ENCODE data around the gene SUMO2.
"Not testable (repeated sequence)": the region's sequence is repeated elsewhere in the genome, so short reads cannot be mapped to it uniquely, and the experiment has no call there.

Gene SUMO2

DNA sequence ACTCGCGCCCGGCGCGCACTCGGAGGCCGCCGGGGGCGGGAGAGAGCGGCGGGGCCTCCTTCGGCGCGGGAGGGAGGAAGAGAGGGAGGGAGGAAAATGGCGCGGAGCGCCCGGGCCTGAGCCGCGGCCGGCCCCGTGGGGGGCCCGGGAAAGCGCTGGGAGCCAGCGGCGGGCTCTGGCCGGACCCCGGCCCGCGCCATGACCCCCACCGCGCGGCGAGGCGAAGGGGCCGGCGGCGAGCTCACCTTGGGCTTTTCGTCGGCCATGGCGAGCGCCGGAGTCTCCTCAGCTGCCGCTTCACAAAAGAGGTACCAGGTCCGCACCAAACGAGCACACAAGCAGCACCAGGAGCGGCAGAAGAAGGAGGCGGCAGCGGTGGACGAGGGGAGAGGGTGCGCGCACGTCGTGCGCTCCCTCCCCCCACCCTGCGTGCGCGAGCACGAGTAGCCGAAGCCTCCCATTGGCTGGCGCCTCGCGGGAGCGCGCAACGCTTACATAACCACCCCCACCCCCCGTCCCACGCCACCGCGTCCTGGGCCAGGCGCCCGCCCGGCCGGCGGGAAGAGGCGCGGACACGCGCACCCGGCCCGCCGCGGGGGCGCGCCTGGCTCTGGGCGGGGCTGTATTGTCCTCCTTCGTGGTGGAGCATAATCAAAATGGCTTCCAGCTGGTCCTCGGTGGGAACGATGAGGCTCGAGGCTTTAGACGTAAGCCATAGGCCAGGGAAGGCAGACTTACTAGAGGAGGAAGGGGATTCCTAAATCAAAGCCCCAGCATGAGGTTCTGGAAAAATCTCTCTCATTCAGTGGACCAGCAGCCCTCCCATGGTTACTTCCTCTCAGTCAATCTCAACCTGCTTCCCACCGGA lies at the start of gene SUMO2:
Gene SUMO2 (minus strand): TSS at position 391 of the 868 bp plus-strand sequence. CDS start 125 bp downstream, at position 266.
- peak; percentile 81 for DNase-seq

DNA sequence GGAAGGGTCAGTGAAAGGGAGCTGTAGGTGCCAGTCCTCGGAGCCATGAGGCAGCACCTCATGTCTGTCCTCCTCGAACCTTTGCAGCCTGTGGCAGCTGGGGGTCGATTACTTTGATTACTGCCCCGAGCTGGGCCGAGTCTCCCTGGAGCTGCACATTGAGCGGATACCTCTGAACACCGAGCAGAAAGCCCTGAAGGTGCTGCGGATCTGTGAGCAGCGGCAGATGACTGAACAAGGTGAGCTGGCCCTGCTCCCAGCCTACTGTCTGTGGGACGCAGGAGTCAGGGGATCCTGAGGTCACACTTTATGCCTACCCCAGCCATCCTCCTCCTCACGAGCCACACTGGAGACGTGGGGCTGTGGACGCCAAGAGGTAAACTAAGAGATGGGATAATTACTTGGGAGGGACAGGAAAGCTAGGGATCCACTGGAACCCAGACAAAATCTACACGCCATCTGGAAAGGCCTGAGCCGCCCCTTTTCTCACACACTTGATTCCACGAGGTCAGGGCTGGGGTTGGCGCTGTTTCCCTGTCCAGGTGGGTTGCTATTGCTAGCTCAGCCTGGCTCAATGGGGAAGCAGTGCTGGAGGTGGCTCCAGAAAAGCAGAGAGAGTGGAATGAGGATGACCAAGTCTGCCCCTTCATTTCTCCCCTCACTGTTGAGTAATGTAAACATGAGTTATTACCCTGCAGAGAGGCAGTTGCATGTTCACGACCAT lies 49.1 kb upstream of the SUMO2 start:
- no peak for DNase-seq

DNA sequence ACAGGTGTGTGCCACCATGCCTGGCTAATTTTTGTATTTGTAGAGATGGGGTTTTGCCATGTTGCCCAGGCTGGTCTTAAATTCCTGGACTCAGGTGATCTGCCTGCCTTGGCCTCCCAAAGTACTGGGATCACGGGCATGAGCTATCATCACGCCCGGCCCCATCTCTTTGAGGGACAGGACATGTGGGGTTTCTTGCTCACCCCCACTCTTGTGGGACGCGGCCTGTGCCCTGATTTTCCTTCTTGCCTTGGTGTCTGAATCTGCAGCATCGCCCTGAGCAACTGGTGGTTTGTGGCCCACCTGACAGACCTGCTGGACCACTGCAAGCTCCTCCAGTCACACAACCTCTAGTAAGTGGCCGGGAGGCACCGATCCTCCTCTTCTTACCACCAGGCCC lies 48.3 kb upstream of the SUMO2 start:
- no peak for DNase-seq

DNA sequence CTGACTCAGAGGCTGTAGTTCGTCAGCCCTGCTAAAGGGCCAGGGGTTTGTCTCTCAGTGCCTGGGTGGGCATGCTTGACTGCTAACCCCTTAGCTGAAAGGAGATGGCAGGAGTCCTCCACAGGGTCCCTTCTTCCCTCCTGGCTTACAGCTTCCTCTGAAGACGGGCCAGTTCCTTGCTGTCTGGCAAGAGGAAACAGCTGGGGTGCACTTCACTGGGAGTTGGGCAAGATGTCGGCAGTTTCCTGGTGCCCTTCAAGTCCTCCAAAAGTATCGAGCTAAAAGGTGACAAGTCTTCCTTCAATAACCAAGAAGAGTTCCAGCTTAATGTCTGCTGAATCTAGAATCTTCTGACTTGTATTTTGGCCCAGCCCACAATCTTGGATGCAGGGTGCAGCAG lies 46.1 kb upstream of the SUMO2 start:
- no peak for DNase-seq

DNA sequence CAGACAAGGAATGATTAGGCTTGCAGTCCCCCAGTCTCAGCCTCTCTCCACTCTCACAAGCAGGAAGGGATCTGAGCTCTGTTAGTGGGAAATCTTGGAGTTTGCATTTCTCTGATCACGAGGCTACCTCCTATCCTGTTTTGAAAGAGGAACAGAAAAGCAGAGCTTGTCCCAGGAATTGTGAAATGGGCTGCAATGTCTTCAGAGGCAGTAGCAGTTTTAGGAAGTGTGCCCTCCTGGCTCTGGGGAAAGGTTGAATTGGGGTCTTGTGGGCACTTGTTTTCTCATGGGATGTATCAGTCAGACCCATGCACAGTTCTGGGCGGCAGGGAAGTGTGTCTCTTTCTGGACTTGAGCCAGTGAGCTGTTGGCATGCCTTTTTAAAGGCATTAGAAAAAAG lies 45.5 kb upstream of the SUMO2 start:
- DNase-seq = no peak

DNA sequence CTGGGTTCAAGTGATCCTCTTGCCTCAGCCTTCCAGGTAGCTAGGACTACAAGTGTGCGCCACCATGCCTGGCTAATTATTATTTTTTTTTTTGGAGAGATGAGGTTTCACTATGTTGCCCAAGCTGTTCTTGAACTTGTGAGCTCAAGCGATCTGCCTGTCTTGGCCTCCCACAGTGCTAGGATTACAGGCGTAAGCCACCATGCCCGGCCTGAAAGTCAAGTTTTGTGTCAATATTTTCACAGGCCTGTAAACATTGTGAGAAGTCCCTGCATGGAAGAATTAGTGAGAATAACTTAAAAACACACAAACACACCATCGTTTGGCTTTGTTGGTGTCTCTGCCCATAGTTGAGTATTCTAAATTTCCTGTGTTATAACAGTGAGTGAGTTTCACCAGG lies 45.0 kb upstream of the SUMO2 start:
- DNase-seq = no peak

DNA sequence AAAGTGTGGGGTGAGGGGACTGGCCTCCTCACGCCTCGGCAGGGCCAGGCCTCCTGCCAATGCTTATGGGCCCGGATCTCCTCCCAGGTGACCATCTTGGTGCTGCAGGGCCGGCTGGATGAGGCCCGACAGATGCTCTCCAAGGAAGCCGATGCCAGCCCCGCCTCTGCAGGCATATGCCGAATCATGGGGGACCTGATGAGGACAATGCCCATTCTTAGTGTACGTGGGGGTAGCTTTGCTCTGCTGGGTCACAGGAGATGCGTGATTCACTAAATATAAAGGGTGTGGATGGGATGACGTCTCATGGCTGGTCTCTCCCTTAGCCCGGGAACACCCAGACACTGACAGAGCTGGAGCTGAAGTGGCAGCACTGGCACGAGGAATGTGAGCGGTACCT lies 42.3 kb upstream of the SUMO2 start:
- no peak for DNase-seq

DNA sequence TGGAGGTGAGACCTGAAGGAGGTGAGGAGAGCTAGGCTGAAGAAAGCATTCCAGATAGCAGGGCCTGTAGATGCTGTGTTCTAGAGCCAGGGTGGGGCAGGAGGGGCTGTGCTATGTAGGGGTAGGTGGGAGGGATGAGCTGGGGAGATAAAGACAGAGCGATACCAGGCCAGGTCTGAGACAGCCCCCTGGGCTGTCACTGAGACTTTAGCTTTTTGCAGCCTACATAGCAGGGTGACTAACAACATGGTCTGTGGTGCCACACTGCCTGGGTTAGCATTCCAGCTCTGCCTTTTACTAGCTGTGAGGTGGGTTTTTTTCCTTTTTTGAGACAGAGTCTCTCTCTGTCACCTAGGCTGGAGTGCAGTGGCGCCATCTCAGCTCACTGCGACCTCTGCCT lies 37.1 kb upstream of the SUMO2 start:
- no peak for DNase-seq

DNA sequence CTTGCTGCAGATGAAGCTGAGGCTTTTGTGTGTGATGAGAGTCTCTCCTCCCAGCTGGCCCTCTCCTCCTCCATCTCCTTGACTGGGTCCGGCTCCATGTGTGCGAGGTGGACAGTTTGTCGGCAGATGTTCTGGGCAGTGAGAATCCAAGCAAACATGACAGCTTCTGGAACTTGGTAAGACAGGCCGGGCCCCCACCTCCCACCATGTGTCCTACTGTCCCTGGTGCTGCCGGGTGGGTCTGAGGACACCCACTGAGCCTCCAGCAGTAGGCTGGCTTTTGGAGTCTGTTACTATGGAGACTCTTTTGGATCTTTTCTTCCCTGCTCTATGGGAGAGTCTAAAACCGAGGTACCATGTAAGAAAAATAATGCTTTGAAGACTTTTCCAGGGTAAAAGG lies 35.4 kb upstream of the SUMO2 start:
- DNase-seq = no peak

DNA sequence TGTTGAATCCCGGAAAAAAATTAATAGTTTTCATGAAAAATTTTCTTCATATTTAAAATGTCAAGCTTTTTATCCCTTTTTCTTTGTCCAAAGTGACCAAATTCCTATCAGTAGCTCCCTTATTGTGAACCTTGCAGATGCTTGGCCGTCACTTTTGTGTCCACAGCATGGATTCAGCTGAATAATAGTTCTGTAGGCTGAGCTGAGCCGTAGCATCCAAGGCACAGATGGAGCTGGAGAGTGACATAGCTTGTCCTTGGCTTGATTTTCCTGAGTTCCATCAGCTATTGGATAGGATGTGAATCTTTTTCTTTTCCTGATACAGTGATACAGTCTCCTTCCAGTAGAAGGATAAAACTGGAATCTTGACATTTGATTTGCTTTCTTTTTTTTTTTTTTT lies 26.3 kb upstream of the SUMO2 start:
- DNase-seq = no peak

DNA sequence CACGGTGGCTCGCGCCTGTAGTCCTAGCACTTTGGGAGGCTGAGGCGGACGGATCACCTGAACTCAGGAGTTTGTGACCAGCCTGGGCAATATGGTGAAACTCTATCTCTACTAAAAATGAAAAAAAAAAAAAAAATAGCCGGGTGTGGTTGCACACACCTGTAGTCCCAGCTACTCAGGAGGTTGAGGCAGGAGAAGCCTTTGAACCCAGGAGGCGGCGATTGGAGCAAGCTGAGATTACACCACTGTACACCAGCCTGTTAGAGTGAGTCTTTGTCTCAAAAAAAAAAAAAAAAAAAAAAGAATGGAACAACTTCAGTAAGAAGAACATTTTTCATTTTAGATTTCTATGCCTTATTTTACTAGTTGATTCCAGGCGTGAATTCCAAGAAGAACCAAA lies 25.4 kb upstream of the SUMO2 start:
- DNase-seq = no peak

DNA sequence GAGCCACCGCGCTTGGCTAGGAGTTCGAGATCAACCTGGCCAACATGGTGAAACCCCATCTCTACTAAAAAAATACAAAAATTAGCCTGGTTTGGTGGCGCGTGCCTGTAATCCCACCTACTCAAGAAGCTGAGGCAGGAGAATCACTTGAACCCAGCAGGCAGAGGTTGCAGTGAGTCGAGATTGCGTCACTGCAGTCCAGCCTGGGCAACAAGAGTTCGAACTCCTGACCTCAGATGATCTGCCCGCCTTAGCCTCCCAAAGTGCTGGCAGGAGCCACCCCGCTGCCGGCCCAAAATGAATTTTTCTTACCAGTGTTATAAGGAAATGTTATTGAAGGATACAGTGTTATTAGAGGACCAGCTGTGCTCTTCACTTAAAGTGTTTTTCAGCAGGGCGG lies 25.0 kb upstream of the SUMO2 start:
- no peak for DNase-seq

DNA sequence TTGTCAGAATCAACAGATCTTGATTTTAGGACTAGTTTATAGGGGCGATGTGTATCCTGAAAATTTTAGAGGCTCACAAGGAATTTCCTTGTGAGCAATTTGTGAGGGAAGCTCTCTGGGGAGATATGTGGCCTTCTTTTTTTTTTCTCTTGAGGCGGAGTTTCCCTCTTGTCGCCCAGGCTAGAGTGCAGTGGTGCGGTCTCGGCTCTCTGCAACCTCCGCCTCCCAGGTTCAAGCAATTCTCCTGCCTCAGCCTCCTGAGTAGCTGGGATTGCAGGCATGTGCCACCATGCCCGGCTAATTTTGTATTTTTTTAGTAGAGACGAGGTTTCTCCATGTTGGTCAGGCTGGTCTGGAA lies 24.3 kb upstream of the SUMO2 start:
- DNase-seq = not testable (repeated sequence)

DNA sequence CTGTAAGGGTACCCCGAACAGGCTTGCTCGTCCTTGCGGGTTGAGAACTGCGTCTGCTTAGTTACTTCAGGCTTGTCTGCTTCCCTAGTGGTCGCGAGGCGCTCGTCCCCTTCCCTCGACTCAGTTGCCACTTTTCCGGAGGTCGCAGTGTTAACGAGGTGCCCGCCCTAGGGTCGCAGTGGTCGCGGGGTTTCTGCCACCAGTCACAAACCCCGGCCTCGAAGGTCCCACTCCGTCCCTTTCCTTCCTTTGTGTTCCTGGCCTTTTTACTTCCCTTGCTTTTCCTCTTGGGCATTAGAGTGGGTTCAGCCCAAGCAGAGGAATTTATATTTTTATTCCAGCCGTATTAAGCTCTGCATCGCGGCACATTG lies 23.0 kb upstream of the SUMO2 start:
- no peak for DNase-seq

DNA sequence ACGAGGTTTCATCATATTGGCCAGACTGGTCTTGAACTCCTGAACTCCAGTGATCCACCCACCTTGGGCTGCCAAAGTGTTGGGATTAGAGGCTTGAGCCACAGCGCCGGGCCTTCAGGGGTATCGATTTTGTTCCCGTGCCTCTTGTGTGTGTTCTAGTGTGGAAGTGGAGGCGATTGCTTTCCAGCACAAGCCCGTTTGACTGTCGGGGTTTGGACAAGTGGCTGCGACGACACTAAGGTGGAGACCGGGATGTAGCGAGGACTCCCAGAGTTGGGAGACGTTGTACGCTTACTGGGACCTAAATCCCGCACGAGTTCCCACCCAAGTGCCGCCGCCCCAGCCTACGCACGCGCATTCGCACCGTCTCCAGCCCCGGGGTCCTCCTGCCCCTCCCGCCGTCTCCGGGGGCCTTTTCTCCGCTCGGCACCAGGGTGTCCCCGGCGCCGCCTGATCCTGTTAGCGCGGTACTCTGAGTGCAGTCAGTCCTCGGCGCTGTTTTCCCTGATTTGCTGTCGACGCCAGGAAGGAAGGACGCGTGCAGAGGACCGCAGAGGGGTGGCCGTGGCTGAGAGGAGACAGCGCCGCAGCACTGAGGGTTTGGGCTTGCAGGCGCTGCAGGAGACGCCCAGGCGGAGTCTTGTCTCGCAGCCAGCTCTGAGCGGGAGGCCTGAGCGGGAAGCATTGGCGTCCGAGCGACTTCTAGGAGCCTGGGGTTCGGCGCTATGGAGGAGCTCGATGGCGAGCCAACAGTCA lies 22.5 kb upstream of the SUMO2 start, which contains the start of gene NUP85:
Gene NUP85 (plus strand): TSS at position 643 of the 756 bp plus-strand sequence. CDS start 83 bp downstream, at position 726.
- DNase-seq = peak; percentile 67

DNA sequence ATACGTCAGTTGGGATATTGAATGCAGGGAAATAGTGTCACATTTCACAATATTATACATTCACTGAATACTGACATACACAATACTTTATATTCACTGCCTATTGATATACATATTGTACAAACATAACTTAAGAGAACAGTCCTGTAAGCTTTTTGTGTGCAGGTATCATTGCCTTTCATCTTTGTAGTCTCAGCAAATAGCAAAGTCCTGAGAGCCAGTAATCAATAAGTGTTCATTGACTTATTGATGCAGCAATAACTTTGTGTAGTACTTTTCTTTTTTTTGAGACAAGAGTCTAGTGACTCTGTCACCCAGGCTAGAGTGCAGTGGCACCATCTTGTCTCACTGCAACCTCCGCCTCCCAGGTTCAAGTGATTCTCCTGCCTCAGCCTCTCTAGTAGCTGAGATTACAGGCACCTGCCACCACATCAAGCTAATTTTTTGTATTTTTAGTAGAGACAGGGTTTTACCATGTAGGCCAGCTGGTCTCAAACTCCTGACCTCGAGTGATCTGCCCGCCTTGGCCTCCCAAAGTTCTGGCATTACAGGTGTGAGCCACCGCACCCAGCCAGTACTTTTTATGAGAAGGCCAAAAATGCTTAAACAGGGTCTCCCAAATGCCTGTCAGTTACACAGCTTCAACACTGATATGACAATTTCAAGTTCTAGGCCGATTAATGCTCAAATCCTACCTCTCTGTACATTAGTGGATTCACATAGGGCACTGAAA lies 17.3 kb upstream of the SUMO2 start:
- DNase-seq = no peak

DNA sequence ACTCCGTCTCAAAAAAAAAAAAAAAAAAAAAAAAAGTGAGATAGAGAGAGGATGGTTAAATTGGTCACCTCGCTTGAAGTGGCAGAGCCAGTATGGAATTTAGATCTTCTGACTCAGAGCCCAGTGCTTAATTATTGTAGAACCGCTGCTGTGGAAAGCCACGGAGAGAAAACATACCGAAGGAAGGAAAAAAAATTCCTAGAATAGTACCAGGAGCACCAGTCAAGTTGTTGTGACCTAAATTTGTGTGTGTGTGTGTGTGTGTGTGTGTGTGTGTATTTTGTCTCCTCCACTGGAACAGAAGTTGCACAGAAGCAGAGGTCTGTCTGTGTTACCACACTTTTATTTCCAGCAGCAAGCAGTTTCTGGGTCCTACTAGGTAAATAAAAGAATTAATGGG lies 12.1 kb upstream of the SUMO2 start:
- no peak for DNase-seq

DNA sequence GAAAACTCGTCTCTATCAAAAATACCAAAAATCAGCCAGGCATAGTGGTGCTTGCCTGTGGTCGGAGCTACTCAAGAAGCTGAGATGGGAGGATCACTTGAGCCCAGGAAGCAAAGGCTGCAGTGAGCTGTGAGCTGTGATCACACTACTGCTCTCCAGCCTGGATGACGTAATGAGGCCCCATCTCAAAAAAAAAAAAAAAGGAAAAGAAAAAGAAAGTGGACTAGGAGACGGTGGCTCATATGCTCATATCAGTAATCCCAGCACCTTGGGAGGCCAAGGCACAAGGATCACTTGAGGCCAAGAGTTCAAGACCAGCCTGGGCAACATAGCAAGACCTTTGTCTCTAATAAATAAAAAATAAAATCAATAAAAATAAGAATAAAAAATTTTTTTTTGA lies 8.8 kb upstream of the SUMO2 start:
- no peak for DNase-seq

DNA sequence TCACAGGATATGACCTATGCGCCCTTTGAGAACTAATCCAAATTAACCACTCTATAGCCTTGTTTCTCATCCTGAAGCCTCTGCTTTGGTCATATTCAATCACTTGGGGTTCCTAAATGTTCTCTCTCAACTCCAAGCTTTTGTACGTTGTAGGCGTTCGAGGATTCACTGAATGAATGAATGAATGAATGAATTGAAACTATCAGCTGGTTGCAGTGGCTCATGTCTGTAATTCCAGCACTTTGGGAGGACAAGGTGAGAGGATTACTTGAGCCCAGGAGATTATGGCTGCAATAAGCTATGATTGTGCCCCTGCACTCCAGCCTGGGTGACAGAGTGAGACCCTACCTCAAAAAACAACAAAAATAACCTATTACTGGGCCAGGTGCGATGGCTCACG lies 5.9 kb upstream of the SUMO2 start:
- DNase-seq = no peak

DNA sequence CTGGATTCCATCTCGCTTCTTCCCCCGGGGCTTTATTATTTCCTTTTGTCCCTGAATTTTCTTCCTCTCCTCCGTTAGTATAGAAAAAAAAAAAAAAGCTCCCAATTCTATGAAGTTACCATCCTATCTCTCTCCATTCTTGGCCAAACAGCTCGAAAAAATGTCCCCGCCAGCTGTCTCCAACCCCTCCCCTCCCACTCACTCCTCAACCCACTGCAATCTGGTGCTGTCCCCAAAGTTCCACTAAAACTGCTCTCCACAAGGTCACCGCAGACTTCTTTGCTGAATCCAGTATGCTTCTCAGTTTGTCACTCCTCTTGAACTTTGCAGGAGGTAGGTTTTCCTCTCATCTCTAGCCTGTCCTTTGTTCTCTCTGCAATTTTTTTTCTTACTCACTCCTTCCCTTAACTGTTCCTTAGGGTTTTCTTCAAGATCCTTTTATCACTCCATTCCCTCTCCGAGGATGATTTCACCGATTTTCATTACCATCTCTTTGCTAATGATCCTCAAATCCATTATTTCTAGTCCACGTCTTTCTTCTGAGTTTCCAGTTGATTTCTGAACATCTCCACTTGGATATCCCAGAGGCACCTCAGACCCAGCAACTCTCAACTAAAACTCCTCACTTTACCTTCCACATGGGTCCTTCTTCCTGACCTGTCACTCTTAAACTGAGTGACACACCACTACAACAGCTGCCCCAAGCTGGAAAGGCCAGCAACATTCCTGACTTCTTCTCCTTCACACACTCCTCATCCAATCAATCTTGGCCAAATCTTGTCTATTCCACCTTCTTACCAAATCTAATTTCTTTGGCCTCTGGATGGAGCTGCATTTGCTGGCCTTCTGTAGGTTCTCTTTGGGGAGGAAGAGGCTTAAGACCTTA lies 1.5 kb upstream of the SUMO2 start:
- no peak for DNase-seq

DNA sequence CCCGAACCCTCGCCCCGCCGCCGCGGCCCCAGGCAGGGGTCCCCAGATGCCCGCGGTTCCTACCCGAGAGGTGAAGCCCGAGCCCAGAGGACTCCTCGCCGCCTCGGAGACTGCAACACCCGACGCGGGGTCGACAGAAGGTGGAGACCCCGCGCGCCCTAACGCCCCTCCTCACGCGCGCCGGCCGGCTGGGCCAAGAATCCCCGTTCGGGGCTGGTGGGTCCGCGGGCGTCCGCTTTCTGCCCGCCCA lies 515 bp downstream of the SUMO2 start:
- no peak for DNase-seq

DNA sequence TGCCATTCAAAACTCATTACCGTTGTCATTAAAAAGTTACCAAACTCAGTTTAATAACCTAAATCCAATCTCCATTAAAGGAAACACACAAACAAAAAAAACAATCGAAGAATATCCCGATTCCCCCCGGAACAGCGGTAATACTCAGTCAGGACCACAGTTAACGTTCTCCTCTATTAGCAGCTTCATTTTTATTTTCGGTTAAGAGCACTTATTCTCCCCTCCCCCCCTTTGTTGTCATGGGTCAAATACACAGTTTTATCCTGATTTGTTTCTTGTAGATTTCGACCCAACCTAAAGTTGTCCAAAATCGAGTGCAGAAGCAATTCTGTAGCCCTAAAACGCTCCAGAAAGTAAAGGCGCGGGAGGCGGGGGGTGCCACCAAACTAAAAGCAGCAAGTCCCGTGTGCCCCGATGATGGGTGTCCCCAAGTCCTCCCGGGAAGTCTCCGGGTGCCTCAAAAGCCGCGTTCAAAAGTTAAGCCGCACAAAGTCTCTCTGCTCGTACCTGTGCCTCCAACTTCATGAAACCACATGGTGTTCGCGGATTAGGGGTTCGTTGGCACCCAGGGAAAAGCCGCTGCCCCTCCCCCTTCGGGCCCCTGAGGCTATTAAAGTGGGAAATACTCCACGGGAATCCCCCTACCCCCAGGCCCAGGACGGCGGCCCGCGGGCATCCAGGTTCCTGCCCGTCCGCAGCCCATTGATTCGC lies 996 bp downstream of the SUMO2 start:
- DNase-seq = no peak

Measured in NCI-H2081 treated with DMSO at 0.1 percent for 48 hours (cell line).